A549 (cell line): ENCODE data around the gene CCDC146. TPM values are rescaled to one million over a fixed set of nuclear protein-coding genes. Genes with fewer than 3 reads are reported as not detected.
"Not testable (repeated sequence)": the region's sequence is repeated elsewhere in the genome, so short reads cannot be mapped to it uniquely, and the experiment has no call there.

ENCODE experiments used
- ATAC-seq, 2 experiments: fragments of 200-7000 bp in 1 of 2; fragments of >200 bp in 1 of 2; cut with Nextera tagmentation in 1 of 2; cut with Tn5 transposase in 1 of 2; 3 replicates each; pipeline versions ENCODE4 v1.8.0 to v1.9.1; 2018 to 2020; ENCODE audit warnings: mild to moderate bottlenecking in 1 of 2, moderate library complexity in 1 of 2
- CTCF ChIA-PET: fragments of 300-600 bp; sonication (Branson Sonifier 250); formaldehyde crosslinking; extraction: SDS; loops from one replicate; lab custom pipeline; 2021; ENCODE audit warnings: antibody characterized with exemption, inconsistent platforms; lab: Yijun Ruan, JAX
- POLR2A ChIA-PET: fragments of 350-600 bp; formaldehyde crosslinking; extraction: SDS; loops from one replicate; lab custom pipeline; 2021; ENCODE audit warnings: antibody characterized with exemption, inconsistent platforms; lab: Yijun Ruan, JAX
- DNase-seq, 2 experiments: peaks; one replicate each; pipeline versions ENCODE4 v3.0.0 to v3.0.0-alpha.2; 2011 to 2016; ENCODE audit warnings: low read depth in 1 of 2, low spot score in 1 of 2
- FAIRE-seq: peaks from 2 replicates; lab custom pipeline; 2011; peaks lifted over from hg19 to GRCh38; lab: Jason Lieb, UNC
- H3K27ac ChIP-seq, 2 experiments: fragments of >200 bp; sonication (Bioruptor Twin); formaldehyde crosslinking; 3 replicates each; pipeline ENCODE4 v1.5.1; 2016 to 2017
- H3K4me1 ChIP-seq: fragments of >200 bp; sonication (Bioruptor Twin); formaldehyde crosslinking; 3 replicates; pipeline ENCODE4 v1.6.1; 2016
- H3K4me2 ChIP-seq: fragments of >200 bp; sonication (Bioruptor Twin); formaldehyde crosslinking; 3 replicates; pipeline ENCODE4 v1.6.1; 2016
- H3K4me3 ChIP-seq: fragments of >200 bp; sonication (Bioruptor Twin); formaldehyde crosslinking; 3 replicates; pipeline ENCODE4 v1.5.1; 2016
- H3K9me3 ChIP-seq: fragments of >200 bp; sonication (Bioruptor Twin); formaldehyde crosslinking; 3 replicates; pipeline ENCODE4 v1.6.1; 2016
- EHF ChIP-seq: fragments of 250-450 bp; sonication (Bioruptor Pico); IDR thresholded peaks from 2 replicates; pipeline ENCODE4 v1.5.0; 2020; ENCODE audit warnings: mild to moderate bottlenecking
- KDM1A ChIP-seq: fragments of 200-600 bp; sonication (generic); IDR thresholded peaks from 2 replicates; pipeline ENCODE4 v1.6.1; 2016; ENCODE audit warnings: low read depth, mild to moderate bottlenecking
- NFE2L2 ChIP-seq: fragments of 150-350 bp; conservative IDR thresholded peaks from 2 replicates; pipeline ENCODE4 v1.6.1; 2014; ENCODE audit warnings: low read length
- RAD21 ChIP-seq, 2 experiments: fragments of >200 bp in 1 of 2; sonication (Bioruptor Twin) in 1 of 2; formaldehyde crosslinking in 1 of 2; IDR thresholded peaks in 1 of 2; conservative IDR thresholded peaks in 1 of 2; 2 replicates in 1 of 2; 3 replicates in 1 of 2; pipeline ENCODE4 v1.6.1; 2012 to 2018; ENCODE audit warnings: inconsistent platforms in 1 of 2
- RNF2 ChIP-seq: fragments of 200-600 bp; sonication (generic); IDR thresholded peaks from 2 replicates; pipeline ENCODE4 v1.6.1; 2016; ENCODE audit warnings: low read depth, mild to moderate bottlenecking, antibody characterized with exemption, moderate library complexity, borderline replicate concordance
- TFCP2L1 ChIP-seq: fragments of 250-450 bp; sonication (Bioruptor Pico); IDR thresholded peaks from 2 replicates; pipeline ENCODE4 v1.5.0; 2021; ENCODE audit warnings: mild to moderate bottlenecking
- USF2 ChIP-seq: fragments of 450-650 bp; IDR thresholded peaks from 2 replicates; pipeline ENCODE4 v1.6.1; 2014; ENCODE audit warnings: antibody characterized with exemption
- ZFP36 ChIP-seq: fragments of 450-650 bp; IDR thresholded peaks from 2 replicates; pipeline ENCODE4 v1.6.1; 2014; ENCODE audit warnings: borderline replicate concordance; ENCODE audit not compliant: partially characterized antibody
- ZNF302 ChIP-seq: fragments of 250-450 bp; sonication (Bioruptor Pico); IDR thresholded peaks from 2 replicates; pipeline ENCODE4 v1.9.0; 2021; ENCODE audit warnings: inconsistent platforms, mild to moderate bottlenecking, moderate library complexity
- WGBS: methylation state at CpG from one replicate; pipeline ENCODE4 v1.1.6; 2017; ENCODE audit errors: missing lambda C conversion rate; 5-methylcytosine and 5-hydroxymethylcytosine counted together
- polyA plus RNA-seq, 4 experiments: library from polyadenylated mRNA; depleted of rRNA in 3 of 4; stranded (reverse); fragments of >200 nt; fragmentation: RNase III in 1 of 4; extraction: RNeasy Plus Mini Kit Qiagen cat#74134 plus additional on column Dnase treatment in 1 of 4; gene quantifications; 2 replicates in 3 of 4; 3 replicates in 1 of 4; pipeline ENCODE4 v1.2.3, GENCODE V29; 2011 to 2017
- TF ChIP-seq, protein P1 (sequence below): fragments of 250-450 bp; sonication (Bioruptor Pico); IDR thresholded peaks from 2 replicates; pipeline ENCODE4 v1.5.0; 2021; ENCODE audit warnings: mild to moderate bottlenecking, moderate library complexity, borderline replicate concordance
- TF ChIP-seq, protein P2 (sequence below): IDR thresholded peaks from 2 replicates; pipeline ENCODE4 v1.6.1; 2012

CCDC146 gene
- polyA plus RNA-seq, 2 of the 4 experiments (the other 2 are of a cell fraction) = 1.4 to 3.4 TPM

- peak; percentile 92 for FAIRE-seq
- H3K27ac ChIP-seq, H3K9me3 ChIP-seq, POLR2A ChIA-PET, DNase-seq, H3K4me3 ChIP-seq: not testable (repeated sequence)
- ATAC-seq = peak; percentile 75 to 85
- Histone ChIP-seq H3K4me2 (peak overlapping the region; percentile 54), H3K4me1 (peaks cover 16% of the 10 kb centered on the region)
- no CpG with 5 or more reads among the region's 1 CpG for WGBS
- CTCF ChIA-PET = interaction anchor here (1.5 kb wide), 1 partner anchor 175 kb away, joined by 3 read pairs; no protein-coding TSS in a partner anchor
Observed at GRCh38 chr7:77157034-77157433, 34.6 kb downstream of the CCDC146 start.

- no peaks in the 10 kb centered on the region for H3K9me3 ChIP-seq
- TF ChIP-seq NFE2L2 = no peak
- no peak for TF ChIP-seq ZNF302 (CRISPR knock-in tag)
- TF ChIP-seq USF2 = no peak
- TF ChIP-seq RAD21 (conservative IDR thresholded peaks at IDR 0.05 in 1 of 2, IDR thresholded peaks at IDR 0.05 in 1 of 2) = no peak
- TF ChIP-seq TFCP2L1 (CRISPR knock-in tag) = no peak
- TF ChIP-seq ZFP36 = no peak
- TF ChIP-seq KDM1A = no peak
- no peak for TF ChIP-seq EHF (CRISPR knock-in tag)
- TF ChIP-seq, protein P1, sequence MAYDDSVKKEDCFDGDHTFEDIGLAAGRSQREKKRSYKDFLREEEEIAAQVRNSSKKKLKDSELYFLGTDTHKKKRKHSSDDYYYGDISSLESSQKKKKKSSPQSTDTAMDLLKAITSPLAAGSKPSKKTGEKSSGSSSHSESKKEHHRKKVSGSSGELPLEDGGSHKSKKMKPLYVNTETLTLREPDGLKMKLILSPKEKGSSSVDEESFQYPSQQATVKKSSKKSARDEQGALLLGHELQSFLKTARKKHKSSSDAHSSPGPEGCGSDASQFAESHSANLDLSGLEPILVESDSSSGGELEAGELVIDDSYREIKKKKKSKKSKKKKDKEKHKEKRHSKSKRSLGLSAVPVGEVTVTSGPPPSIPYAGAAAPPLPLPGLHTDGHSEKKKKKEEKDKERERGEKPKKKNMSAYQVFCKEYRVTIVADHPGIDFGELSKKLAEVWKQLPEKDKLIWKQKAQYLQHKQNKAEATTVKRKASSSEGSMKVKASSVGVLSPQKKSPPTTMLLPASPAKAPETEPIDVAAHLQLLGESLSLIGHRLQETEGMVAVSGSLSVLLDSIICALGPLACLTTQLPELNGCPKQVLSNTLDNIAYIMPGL (CRISPR knock-in tag) = no peak
- TF ChIP-seq, protein P2, sequence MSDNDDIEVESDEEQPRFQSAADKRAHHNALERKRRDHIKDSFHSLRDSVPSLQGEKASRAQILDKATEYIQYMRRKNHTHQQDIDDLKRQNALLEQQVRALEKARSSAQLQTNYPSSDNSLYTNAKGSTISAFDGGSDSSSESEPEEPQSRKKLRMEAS = no peak
- TF ChIP-seq RNF2 = no peak
- DNase-seq (no peak), FAIRE-seq (no peak), ATAC-seq (peak; percentile 69 to 72; a peak in 5 of 6 replicates)
- WGBS = 5% methylated on average over 1 of the region's 1 CpG
- H3K27ac ChIP-seq = peak overlapping the region; percentile 27 to 50; a peak in 2 of 6 replicates
- peak overlapping the region; percentile 54 for H3K4me2 ChIP-seq
- CTCF ChIA-PET = interaction anchor here (1.5 kb wide), 1 partner anchor 174 kb away, joined by 3 read pairs; no protein-coding TSS in a partner anchor
- no peak overlapping the region for H3K4me3 ChIP-seq
- H3K4me1 ChIP-seq = peaks cover 16% of the 10 kb centered on the region
- POLR2A ChIA-PET = no interaction called here
Observed at GRCh38 chr7:77157446-77157845, 35.0 kb downstream of the CCDC146 start.

GRCh38 chr7:77171073-77171472 lies 48.7 kb downstream of the CCDC146 start:
- DNase-seq, FAIRE-seq, H3K27ac ChIP-seq, H3K4me2 ChIP-seq, CTCF ChIA-PET, ATAC-seq, H3K4me3 ChIP-seq, POLR2A ChIA-PET, H3K9me3 ChIP-seq, H3K4me1 ChIP-seq: not testable (repeated sequence)
- 70% methylated on average over 4 of the region's 4 CpGs for WGBS

GRCh38 chr7:77172437-77173172 lies 50.2 kb downstream of the CCDC146 start:
- H3K4me1 ChIP-seq, H3K27ac ChIP-seq, H3K4me2 ChIP-seq, H3K4me3 ChIP-seq, POLR2A ChIA-PET, FAIRE-seq, H3K9me3 ChIP-seq, CTCF ChIA-PET, DNase-seq, ATAC-seq: not testable (repeated sequence)
- 76% methylated on average over 6 of the region's 6 CpGs for WGBS

DNA sequence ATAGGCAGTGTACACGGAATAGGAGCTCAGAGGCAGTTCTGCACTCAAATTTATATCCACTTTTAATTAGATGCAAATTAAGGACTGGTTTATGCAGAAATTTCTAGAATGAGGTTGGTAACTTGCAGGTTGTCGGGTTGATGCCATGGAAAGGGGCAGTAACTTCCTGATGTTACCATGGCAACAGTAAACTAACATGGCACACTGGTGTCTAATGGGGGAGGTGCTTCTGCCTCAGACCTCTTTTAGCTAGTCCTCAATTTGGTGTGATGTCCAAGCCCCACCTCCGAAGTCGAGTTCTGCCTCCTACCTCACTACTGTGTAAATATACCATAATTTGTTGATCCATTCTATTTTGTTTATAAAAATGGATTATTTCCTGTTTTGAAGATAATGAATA lies 52.0 kb downstream of the CCDC146 start:
- H3K4me1 ChIP-seq, CTCF ChIA-PET, H3K9me3 ChIP-seq, POLR2A ChIA-PET, H3K4me3 ChIP-seq, H3K27ac ChIP-seq, DNase-seq, FAIRE-seq, H3K4me2 ChIP-seq, ATAC-seq: not testable (repeated sequence)
- WGBS = 70% methylated on average over 3 of the region's 4 CpGs

- CTCF ChIA-PET, ATAC-seq, H3K9me3 ChIP-seq, DNase-seq, H3K4me1 ChIP-seq, POLR2A ChIA-PET, H3K27ac ChIP-seq, FAIRE-seq, H3K4me2 ChIP-seq, H3K4me3 ChIP-seq: not testable (repeated sequence)
- WGBS = 63% methylated on average over 2 of the region's 3 CpGs
Observed at GRCh38 chr7:77175274-77175800, 52.9 kb downstream of the CCDC146 start.

DNA sequence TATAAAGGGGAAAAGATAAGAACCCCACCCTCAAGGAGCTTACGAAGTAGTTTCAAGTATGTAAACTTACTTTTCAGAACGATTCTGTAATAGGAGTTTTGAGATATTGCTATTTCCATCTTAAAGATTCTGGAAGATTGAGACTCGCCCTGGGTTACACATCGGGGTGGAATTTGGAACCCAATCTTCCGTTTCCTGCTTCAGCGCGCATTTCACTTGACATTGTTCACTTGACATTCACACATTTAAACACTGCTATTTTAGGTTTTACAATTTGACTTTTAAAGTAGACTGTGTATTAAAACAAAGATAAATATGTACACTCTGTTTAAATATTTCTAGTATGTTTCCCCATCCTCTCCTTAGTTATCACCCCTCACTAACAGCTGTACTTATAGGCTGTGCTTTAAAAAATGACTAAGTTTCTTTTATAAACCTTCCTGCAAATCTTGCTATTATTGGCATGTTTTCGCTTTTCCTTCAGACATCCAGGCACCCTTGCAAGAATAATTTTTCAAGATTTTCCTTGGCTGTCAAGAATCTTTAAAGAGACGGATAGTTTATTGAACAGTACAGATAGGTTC lies 55.0 kb downstream of the CCDC146 start:
- POLR2A ChIA-PET, FAIRE-seq, H3K4me3 ChIP-seq, H3K9me3 ChIP-seq, ATAC-seq, DNase-seq, CTCF ChIA-PET, H3K4me1 ChIP-seq, H3K27ac ChIP-seq, H3K4me2 ChIP-seq: not testable (repeated sequence)
- WGBS = 84% methylated on average over 9 of the region's 9 CpGs
